GM13976 (cell line): ENCODE results near the gene HRH3.

Experiments
- DNase-seq: peaks from one replicate; pipeline ENCODE4 v3.0.0; 2012; ENCODE audit warnings: low spot score
- CTCF ChIP-seq: IDR thresholded peaks from 2 replicates; pipeline ENCODE4 v1.5.1; 2012; ENCODE audit warnings: borderline replicate concordance, mild to moderate bottlenecking; ENCODE audit not compliant: insufficient read depth; ENCODE audit errors: extremely low read depth, missing control alignments, control extremely low read depth
- in situ Hi-C: fragments of 300-500 bp; cut with MboI; formaldehyde crosslinking; loops from one replicate; pipeline ENCODE4 v1.12.0; 2022; ENCODE audit warnings: low sequenced_read_pairs, mixed read lengths, inconsistent platforms; ENCODE audit not compliant: unreplicated experiment

Gene HRH3

GRCh38 chr20:62178316-62179161 lies 41.5 kb downstream of the HRH3 start:
- in situ Hi-C loops, result no loop called here
- DNase-seq, result no peak
- no peak for TF ChIP-seq CTCF

GRCh38 chr20:62177307-62177706 lies 42.8 kb downstream of the HRH3 start:
- no peak for TF ChIP-seq CTCF
- in situ Hi-C loops, result no loop called here
- DNase-seq, result no peak

- in situ Hi-C loops, result no loop called here
- no peak for DNase-seq
Observed at GRCh38 chr20:62176866-62177265, 43.2 kb downstream of the HRH3 start.

GRCh38 chr20:62175711-62176110 lies 44.4 kb downstream of the HRH3 start:
- no peak for TF ChIP-seq CTCF
- no peak for DNase-seq
- in situ Hi-C loops, result no loop called here

More at GRCh38 chr20:62176866-62177265, 43.2 kb downstream of the HRH3 start:
- TF ChIP-seq CTCF, result no peak

- DNase-seq, result no peak
- no peak for TF ChIP-seq CTCF
- in situ Hi-C loops, result no loop called here
Observed at GRCh38 chr20:62174870-62175624, 45.0 kb downstream of the HRH3 start.

GRCh38 chr20:62174021-62174804 lies 45.9 kb downstream of the HRH3 start:
- in situ Hi-C loops, result no loop called here
- TF ChIP-seq CTCF, result no peak
- no peak for DNase-seq
